ENCODE results near the gene ABO.

DNA sequence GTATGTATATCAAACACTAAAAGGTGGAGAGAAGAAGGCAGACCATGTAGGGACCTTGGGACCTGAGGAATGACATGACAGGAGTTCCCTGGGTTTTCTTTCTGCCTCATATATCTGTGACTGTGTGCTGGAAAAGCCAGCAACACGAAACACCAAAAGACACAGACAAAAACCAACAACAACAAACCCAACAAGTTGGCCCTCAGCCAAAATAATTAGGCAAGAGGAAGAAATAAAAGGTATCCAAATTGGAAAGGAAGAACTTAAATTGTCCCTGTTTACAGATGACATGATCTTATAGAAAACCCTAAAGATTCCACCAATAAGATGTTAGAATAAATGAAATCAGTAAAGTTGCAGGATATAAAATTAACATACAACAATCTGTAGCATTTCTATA lies 21.7 kb downstream of the ABO start:
- TF ChIP-seq SIN3A (IDR thresholded peaks at IDR 0.05; ENCODE audit: borderline replicate concordance, insufficient read depth, low read length) (no peak), REST (IDR thresholded peaks at IDR 0.05; ENCODE audit: insufficient read depth in 1 of 2, low read depth in 2 of 2, low read length in 2 of 2) (no peak), POLR2AphosphoS5 (IDR thresholded peaks at IDR 0.05; ENCODE audit: low read depth, low read length) (no peak), TAF1 (IDR thresholded peaks at IDR 0.05; ENCODE audit: borderline replicate concordance, insufficient read depth, low read length) (no peak)
